Neural cell (in vitro differentiated cells): ENCODE results near the gene KCNA2. TPM values are rescaled to one million over a fixed set of nuclear protein-coding genes. Genes with fewer than 3 reads are reported as not detected.

Experiments used
- H2AFZ ChIP-seq: fragments of 200-600, 300-800 bp; sonication (generic), shearing (Covaris generic); 2 replicates; pipeline ENCODE4 v1.6.0; 2014; ENCODE audit warnings: low read depth, mild to moderate bottlenecking, antibody characterized with exemption, low read length, moderate library complexity
- H3F3A ChIP-seq: fragments of 200-600 bp; shearing (Covaris generic); 2 replicates; pipeline ENCODE4 v1.6.1; 2016; ENCODE audit warnings: mild to moderate bottlenecking, moderate library complexity, mixed read lengths, antibody characterized with exemption, low read length; ENCODE audit not compliant: insufficient read depth, poor library complexity, severe bottlenecking
- H3K27ac ChIP-seq: fragments of 200-600, 300-800 bp; sonication (generic), shearing (Covaris generic); 2 replicates; pipeline ENCODE4 v1.5.1; 2014; ENCODE audit warnings: mild to moderate bottlenecking, low read length, moderate library complexity
- H3K27me3 ChIP-seq: fragments of 300-800, 200-600 bp; sonication (generic), shearing (Covaris generic); 2 replicates; pipeline ENCODE4 v1.6.0; 2014; ENCODE audit warnings: mild to moderate bottlenecking, low read depth, low read length, moderate library complexity; ENCODE audit not compliant: insufficient read depth
- H3K36me3 ChIP-seq: fragments of 300-800, 200-600 bp; sonication (generic), shearing (Covaris generic); 2 replicates; pipeline ENCODE4 v1.5.1; 2014; ENCODE audit warnings: mild to moderate bottlenecking, antibody characterized with exemption, low read length, moderate library complexity; ENCODE audit not compliant: insufficient read depth
- H3K4me2 ChIP-seq: fragments of 300-800, 200-600 bp; sonication (generic), shearing (Covaris generic); 2 replicates; pipeline ENCODE4 v1.6.0; 2014; ENCODE audit warnings: mild to moderate bottlenecking, low read length
- H3K4me3 ChIP-seq: fragments of 300-800, 200-600 bp; sonication (generic), shearing (Covaris generic); 2 replicates; pipeline ENCODE4 v1.5.1; 2014; ENCODE audit warnings: mild to moderate bottlenecking, low read length, moderate library complexity
- H3K79me2 ChIP-seq: fragments of 200-600 bp; shearing (Covaris generic); replicated peaks from 2 replicates; pipeline ENCODE4 v1.6.0; 2014; ENCODE audit warnings: mild to moderate bottlenecking, low read length, moderate library complexity; ENCODE audit not compliant: insufficient read depth
- H3K9ac ChIP-seq: fragments of 300-800, 200-600 bp; sonication (generic), shearing (Covaris generic); 2 replicates; pipeline ENCODE4 v1.6.1; 2016; ENCODE audit warnings: mild to moderate bottlenecking, low read length, mixed read lengths
- H3K9me2 ChIP-seq: fragments of 200-600 bp; shearing (Covaris generic); 2 replicates; pipeline ENCODE4 v1.6.1; 2016; ENCODE audit warnings: mild to moderate bottlenecking, low read length, mixed read lengths; ENCODE audit not compliant: insufficient read depth
- H3K9me3 ChIP-seq: fragments of 200-600, 300-800 bp; sonication (generic), shearing (Covaris generic); 2 replicates; pipeline ENCODE4 v1.6.1; 2016; ENCODE audit warnings: mild to moderate bottlenecking, mixed run types, low read length, moderate library complexity, mixed read lengths
- H4K20me1 ChIP-seq: fragments of 200-600 bp; shearing (Covaris generic); 2 replicates; pipeline ENCODE4 v1.6.1; 2016; ENCODE audit warnings: mild to moderate bottlenecking, mixed run types; ENCODE audit not compliant: insufficient read depth
- EP300 ChIP-seq: fragments of 450-650 bp; conservative IDR thresholded peaks from 2 replicates; pipeline ENCODE4 v1.6.1; 2014; ENCODE audit warnings: antibody characterized with exemption, mild to moderate bottlenecking, moderate library complexity; ENCODE audit not compliant: poor library complexity, severe bottlenecking
- EZH2 ChIP-seq: fragments of 200-600, 300-800 bp; shearing (Covaris generic), sonication (generic); IDR thresholded peaks from 2 replicates; pipeline ENCODE4 v1.6.1; 2014; ENCODE audit warnings: antibody characterized with exemption, low read length, borderline replicate concordance, mild to moderate bottlenecking; ENCODE audit not compliant: insufficient read depth, poor library complexity, severe bottlenecking
- MXI1 ChIP-seq: fragments of 450-650 bp; conservative IDR thresholded peaks from 2 replicates; pipeline ENCODE4 v1.6.1; 2014; ENCODE audit warnings: antibody characterized with exemption, mild to moderate bottlenecking; ENCODE audit not compliant: poor library complexity, severe bottlenecking
- POLR2AphosphoS5 ChIP-seq: IDR thresholded peaks from 2 replicates; pipeline ENCODE4 v1.6.1; 2012
- RAD21 ChIP-seq: fragments of 450-650 bp; conservative IDR thresholded peaks from 2 replicates; pipeline ENCODE4 v1.6.1; 2014; ENCODE audit warnings: antibody characterized with exemption, mild to moderate bottlenecking, moderate library complexity
- SMC3 ChIP-seq: fragments of 450-650 bp; conservative IDR thresholded peaks from 2 replicates; pipeline ENCODE4 v1.6.1; 2014; ENCODE audit warnings: antibody characterized with exemption, mild to moderate bottlenecking, moderate library complexity; ENCODE audit not compliant: poor library complexity
- TAF1 ChIP-seq: IDR thresholded peaks from 2 replicates; pipeline ENCODE4 v1.6.1; 2012; ENCODE audit warnings: low read depth
- polyA plus RNA-seq: library from polyadenylated mRNA; depleted of rRNA; stranded (reverse); fragments of >200 nt; gene quantifications from 2 replicates; pipeline ENCODE4 v1.2.3, GENCODE V29; 2014
- TF ChIP-seq, protein P1 (sequence below): fragments of 450-650 bp; IDR thresholded peaks from 2 replicates; pipeline ENCODE4 v1.5.1; 2014; ENCODE audit warnings: antibody characterized with exemption, mild to moderate bottlenecking, moderate library complexity; ENCODE audit not compliant: poor library complexity, severe bottlenecking
- TF ChIP-seq, protein P2 (sequence below): IDR thresholded peaks from 2 replicates; pipeline ENCODE4 v1.6.1; 2012; ENCODE audit warnings: borderline replicate concordance

KCNA2 gene
- polyA plus RNA-seq, 1 donor from 2014 or later = 3.4 TPM

DNA sequence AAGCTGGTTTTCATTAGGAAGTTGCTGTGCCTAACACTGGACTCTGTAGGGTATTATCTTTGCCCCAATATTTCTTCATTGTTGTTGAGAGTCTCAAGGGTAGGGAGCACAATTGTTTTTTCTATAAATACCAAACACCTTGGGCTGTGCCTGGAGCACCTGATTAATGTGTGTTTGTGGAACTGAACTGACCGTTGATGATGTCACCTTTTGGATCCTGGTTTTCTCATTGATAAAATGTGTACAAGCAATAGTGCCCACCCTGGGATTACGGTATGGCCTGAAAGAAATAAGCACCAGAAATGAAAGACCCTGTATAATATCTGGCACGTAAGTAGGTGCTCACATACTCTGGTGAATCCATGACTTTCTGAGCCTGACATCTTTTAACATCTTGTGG, 39.3 kb downstream of the KCNA2 start:
- H3K4me3 ChIP-seq = no peak overlapping the region
- no peaks in the 10 kb centered on the region for H3K79me2 ChIP-seq
- H3K4me2 ChIP-seq = no peak overlapping the region
- H3K36me3 ChIP-seq = no peaks in the 10 kb centered on the region
- TF ChIP-seq, protein P1, sequence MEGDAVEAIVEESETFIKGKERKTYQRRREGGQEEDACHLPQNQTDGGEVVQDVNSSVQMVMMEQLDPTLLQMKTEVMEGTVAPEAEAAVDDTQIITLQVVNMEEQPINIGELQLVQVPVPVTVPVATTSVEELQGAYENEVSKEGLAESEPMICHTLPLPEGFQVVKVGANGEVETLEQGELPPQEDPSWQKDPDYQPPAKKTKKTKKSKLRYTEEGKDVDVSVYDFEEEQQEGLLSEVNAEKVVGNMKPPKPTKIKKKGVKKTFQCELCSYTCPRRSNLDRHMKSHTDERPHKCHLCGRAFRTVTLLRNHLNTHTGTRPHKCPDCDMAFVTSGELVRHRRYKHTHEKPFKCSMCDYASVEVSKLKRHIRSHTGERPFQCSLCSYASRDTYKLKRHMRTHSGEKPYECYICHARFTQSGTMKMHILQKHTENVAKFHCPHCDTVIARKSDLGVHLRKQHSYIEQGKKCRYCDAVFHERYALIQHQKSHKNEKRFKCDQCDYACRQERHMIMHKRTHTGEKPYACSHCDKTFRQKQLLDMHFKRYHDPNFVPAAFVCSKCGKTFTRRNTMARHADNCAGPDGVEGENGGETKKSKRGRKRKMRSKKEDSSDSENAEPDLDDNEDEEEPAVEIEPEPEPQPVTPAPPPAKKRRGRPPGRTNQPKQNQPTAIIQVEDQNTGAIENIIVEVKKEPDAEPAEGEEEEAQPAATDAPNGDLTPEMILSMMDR = no peak
- TF ChIP-seq POLR2AphosphoS5 (no peak), EZH2 (no peak), RAD21 (no peak), MXI1 (no peak), EP300 (no peak), TAF1 (no peak), SMC3 (no peak)
- TF ChIP-seq, protein P2, sequence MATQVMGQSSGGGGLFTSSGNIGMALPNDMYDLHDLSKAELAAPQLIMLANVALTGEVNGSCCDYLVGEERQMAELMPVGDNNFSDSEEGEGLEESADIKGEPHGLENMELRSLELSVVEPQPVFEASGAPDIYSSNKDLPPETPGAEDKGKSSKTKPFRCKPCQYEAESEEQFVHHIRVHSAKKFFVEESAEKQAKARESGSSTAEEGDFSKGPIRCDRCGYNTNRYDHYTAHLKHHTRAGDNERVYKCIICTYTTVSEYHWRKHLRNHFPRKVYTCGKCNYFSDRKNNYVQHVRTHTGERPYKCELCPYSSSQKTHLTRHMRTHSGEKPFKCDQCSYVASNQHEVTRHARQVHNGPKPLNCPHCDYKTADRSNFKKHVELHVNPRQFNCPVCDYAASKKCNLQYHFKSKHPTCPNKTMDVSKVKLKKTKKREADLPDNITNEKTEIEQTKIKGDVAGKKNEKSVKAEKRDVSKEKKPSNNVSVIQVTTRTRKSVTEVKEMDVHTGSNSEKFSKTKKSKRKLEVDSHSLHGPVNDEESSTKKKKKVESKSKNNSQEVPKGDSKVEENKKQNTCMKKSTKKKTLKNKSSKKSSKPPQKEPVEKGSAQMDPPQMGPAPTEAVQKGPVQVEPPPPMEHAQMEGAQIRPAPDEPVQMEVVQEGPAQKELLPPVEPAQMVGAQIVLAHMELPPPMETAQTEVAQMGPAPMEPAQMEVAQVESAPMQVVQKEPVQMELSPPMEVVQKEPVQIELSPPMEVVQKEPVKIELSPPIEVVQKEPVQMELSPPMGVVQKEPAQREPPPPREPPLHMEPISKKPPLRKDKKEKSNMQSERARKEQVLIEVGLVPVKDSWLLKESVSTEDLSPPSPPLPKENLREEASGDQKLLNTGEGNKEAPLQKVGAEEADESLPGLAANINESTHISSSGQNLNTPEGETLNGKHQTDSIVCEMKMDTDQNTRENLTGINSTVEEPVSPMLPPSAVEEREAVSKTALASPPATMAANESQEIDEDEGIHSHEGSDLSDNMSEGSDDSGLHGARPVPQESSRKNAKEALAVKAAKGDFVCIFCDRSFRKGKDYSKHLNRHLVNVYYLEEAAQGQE = no peak
- no peaks in the 10 kb centered on the region for H4K20me1 ChIP-seq
- no peaks in the 10 kb centered on the region for H3K9me3 ChIP-seq
- H3K27ac ChIP-seq = no peak overlapping the region
- no peaks in the 10 kb centered on the region for H3K9me2 ChIP-seq
- no peak overlapping the region for H2AFZ ChIP-seq
- H3K27me3 ChIP-seq = no peaks in the 10 kb centered on the region
- no peaks in the 10 kb centered on the region for H3F3A ChIP-seq
- H3K9ac ChIP-seq = no peak overlapping the region

DNA sequence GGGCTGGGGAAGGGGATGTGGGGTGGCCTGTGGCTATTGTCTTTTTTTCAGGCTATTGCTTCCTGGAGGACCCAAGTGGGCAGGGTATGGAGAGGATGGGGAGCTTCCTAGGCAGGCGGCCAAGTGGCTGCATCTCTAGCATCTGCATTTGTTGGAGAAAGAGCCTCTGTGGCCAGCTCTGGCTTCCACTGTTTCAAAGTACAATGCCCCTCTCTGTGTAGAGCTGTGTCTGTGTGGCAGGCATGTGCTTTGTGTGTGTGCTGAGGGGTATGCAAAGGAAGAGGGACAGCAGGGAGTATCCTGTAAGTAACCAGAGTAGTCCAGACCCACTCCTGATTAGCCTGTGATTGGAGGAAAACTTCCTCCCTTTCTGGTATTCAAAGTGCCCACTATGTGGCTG, 40.6 kb downstream of the KCNA2 start:
- Histone ChIP-seq H3K9me2 (no peaks in the 10 kb centered on the region), H3K4me2 (no peak overlapping the region), H3F3A (no peaks in the 10 kb centered on the region), H3K9ac (no peak overlapping the region), H3K27ac (no peak overlapping the region), H3K27me3 (no peaks in the 10 kb centered on the region), H3K4me3 (no peak overlapping the region), H4K20me1 (no peaks in the 10 kb centered on the region), H2AFZ (no peak overlapping the region), H3K79me2 (no peaks in the 10 kb centered on the region), H3K36me3 (no peaks in the 10 kb centered on the region), H3K9me3 (no peaks in the 10 kb centered on the region)
- no peak for TF ChIP-seq TAF1
- TF ChIP-seq, protein P2 = no peak
- TF ChIP-seq SMC3 = no peak
- TF ChIP-seq EP300 = no peak
- no peak for TF ChIP-seq EZH2
- no peak for TF ChIP-seq MXI1
- TF ChIP-seq POLR2AphosphoS5 = no peak
- TF ChIP-seq, protein P1 = no peak
- TF ChIP-seq RAD21 = no peak
